Dedifferentiated amniotic fluid mesenchymal stem cell (primary cell): ENCODE data around the gene FOXD4.
"Not testable (repeated sequence)": the region's sequence is repeated elsewhere in the genome, so short reads cannot be mapped to it uniquely, and the experiment has no call there.

Experiments
- DNase-seq: peaks from one replicate; pipeline ENCODE4 v3.0.0-alpha.2; 2016; ENCODE audit errors: extremely low spot score

Gene FOXD4

DNA sequence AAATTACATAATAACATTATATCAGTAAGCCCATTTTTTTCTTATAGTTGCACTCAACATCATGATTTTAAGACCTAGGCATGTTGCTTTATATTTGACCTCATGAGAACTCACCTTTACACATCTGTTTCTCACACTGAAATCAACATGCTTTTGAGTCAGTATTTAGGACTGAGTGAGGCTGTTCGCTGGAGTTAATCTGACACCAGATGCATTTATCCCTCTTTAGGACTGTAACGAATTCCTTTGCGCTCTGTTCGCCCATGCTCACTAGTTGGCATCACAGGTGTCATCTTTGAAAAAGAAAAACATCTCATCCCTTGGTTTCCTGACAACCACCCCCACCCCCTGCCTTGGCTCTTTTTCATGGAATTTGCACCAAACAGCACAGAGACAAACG, 24.3 kb downstream of the FOXD4 start:
- not testable (repeated sequence) for DNase-seq

DNA sequence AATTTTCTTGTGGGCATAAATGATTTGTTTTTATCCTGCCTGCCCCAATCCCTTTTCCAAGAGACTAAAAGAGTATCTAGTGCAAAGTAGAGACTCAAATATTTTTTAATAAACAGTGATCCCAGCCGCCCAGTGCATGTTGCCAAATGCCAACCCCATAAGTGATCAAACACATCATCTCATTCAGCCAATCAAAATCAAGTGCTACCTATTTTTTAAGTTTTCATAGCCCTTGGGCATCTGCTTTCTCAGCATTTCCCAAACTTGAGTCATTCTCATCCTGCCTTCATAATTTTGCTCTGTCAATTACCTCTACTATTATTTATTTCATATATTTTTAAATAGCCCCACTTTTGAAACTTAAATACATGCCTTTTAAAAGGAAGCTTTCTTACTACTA, 27.4 kb downstream of the FOXD4 start:
- not testable (repeated sequence) for DNase-seq

DNA sequence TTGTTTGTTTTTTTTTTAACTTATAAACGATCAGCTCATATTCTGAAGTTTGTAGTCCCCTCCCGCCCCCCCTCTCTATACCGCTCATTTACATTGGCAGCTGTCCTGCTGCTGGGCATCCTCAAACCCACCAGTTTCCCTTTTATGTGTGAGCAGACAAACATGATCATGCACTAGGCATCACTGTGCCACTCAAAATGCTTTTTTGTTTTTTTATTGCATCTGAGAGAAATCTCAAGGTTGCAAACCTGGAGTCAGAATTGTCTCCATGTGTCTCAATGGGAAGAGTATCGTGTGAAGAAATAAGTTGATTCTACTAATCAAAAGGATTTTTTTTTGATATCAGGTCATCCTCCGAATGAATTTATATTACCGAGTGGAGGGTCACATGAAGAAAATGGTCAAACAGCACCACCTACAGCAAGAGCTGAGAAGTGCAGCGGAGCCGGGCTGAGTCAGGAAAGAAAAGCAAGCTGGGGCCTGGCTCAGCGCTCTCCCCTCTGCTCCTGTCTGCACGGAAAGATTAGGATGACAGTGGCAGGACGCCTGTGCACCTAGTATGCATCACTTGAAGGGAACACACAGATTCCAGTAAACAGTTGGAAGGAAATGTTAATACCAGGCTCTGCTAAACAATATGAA, 29.7 kb downstream of the FOXD4 start:
- not testable (repeated sequence) for DNase-seq

DNA sequence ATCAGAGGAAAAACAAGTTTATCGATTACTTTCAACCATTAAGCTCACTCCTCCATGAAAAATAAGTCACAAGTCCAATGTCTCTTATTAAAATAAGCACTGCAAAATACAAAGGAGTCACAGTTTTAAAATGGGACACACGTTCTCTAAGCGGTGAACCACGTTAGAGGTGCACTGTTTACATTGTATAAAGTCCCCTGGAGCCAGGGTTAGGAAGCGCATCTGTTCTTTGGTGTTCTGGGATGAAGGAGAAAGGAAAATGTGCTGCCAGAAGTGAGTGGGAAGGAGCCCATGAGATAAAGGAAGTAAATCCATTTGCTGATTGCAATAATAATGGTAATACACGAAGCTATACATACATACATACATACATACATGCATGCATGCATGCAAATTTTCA, 30.4 kb downstream of the FOXD4 start:
- not testable (repeated sequence) for DNase-seq

DNA sequence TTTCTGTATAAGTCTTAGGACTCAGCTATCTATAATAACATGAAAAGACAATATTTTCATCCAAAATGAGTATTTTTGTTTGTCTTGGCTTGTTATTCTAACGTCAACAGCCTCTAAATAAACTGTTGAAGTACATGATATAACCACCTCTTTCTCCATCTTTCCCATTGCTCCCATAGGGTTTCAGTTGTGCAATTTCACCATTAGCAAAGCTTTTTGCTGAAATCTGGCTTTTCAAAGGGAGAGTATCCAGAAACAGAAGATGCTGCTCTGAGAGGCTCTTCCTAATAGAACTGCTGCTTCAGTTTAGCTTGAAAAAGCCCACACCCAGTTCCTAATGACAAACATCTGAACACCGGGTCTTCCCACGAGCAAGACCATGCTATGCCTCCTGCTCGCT, 31.1 kb downstream of the FOXD4 start:
- DNase-seq, result not testable (repeated sequence)

DNA sequence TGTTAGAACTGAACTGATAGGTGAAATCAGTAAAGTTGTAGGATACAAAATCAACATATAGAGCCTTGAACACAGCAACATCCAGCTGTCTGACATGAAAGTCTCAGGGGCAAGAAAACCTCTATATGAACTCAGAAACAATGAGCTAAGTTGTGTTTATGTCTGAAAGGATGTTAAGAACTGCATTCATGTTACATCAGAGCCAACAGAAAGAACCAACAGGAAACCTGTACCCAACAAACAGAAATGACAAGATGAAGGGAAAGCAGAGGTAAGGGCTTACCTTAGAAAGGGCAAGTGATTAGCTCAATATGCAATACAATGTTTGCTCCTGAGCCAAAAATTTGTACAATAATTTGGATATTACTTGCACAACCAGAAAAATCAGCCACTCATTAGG, 31.5 kb downstream of the FOXD4 start:
- not testable (repeated sequence) for DNase-seq

DNA sequence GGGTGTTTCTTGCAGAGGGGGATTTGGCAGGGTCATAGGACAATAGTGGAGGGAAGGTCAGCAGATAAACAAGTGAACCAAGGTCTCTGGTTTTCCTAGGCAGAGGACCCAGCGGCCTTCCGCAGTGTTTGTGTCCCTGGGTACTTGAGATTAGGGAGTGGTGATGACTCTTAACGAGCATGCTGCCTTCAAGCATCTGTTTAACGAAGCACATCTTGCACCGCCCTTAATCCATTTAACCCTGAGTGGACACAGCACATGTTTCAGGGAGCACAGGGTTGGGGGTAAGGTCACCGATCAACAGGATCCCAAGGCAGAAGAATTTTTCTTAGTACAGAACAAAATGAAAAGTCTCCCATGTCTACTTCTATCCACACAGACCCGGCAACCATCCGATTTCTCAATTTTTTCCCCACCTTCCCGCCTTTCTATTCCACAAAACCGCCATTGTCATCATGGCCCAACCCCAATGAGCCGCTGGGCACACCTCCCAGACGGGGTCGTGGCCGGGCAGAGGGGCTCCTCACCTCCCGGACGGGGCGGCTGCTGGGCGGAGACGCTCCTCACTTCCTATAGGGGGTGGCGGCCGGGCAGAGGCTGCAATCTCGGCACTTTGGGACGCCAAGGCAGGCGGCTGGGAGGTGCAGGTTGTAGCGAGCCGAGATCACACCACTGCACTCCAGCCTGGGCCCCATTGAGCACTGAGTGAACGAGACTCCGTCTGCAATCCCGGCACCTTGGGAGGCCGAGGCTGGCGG, 35.1 kb downstream of the FOXD4 start:
- DNase-seq, result not testable (repeated sequence)

DNA sequence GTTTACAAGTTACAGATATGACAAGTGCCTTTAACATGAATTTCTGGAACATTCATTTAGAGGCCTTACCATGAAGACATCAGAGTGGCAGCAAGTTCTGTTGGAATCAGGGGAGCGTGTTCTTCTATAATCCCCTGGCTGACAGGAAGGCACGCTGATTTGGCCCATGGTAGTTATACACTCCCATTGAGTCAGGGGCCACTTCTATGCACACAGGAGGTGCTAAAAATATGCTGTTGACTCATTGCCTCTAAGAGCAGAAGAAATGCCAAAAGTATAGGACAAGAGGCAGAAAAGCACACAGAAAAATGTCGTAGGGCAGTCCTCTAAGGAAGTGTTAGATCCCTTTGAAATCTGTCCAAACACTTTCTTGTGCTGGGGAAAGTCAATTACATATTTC, 39.9 kb downstream of the FOXD4 start:
- DNase-seq, result not testable (repeated sequence)

DNA sequence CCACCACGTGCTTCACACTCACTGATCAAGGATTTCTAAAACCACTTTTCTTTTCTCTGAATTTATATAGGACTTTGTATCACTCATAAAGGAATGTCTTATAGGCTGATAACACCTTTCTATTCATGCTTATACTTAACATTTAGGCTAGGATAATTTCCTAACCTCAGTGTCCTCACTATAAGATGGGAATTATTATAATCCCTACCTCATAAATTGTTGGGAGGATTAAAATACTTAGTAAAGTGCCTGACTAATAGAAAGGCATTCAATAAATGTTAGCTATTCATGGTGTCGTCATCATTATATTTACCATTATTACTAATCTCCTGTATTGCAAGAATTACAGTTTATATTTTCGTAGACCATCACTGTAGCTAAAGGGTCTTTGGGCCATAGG, 41.8 kb downstream of the FOXD4 start:
- not testable (repeated sequence) for DNase-seq

DNA sequence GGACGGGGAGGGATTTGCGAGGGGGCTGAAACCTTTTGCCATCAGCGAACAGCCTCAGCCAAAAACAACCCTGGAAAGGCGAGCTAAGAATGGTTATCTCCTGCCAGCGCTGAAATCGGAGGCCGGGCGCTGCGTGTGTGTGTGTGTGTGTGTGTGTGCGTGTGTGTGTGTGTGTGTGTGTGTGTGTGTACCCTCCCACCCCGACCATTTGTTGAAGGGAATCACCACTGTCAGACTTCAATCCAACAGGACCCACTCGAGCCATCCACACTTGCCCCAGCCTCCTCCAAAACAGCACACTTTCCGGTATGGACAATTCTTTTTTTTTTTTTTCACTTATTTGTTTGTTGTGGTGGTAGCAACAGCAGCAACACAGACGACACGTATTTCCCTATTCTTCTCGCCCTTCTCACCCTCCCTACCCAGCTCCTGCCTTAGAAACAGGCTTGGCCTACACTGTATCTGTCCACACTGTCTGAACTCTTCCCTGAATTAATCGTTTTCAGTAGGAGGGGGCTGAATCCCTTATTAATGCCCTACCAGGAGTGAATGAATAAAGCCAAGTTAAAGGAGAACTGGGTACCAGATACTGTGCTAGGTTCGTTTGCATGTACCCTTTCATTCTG, 44.2 kb downstream of the FOXD4 start:
- not testable (repeated sequence) for DNase-seq

DNA sequence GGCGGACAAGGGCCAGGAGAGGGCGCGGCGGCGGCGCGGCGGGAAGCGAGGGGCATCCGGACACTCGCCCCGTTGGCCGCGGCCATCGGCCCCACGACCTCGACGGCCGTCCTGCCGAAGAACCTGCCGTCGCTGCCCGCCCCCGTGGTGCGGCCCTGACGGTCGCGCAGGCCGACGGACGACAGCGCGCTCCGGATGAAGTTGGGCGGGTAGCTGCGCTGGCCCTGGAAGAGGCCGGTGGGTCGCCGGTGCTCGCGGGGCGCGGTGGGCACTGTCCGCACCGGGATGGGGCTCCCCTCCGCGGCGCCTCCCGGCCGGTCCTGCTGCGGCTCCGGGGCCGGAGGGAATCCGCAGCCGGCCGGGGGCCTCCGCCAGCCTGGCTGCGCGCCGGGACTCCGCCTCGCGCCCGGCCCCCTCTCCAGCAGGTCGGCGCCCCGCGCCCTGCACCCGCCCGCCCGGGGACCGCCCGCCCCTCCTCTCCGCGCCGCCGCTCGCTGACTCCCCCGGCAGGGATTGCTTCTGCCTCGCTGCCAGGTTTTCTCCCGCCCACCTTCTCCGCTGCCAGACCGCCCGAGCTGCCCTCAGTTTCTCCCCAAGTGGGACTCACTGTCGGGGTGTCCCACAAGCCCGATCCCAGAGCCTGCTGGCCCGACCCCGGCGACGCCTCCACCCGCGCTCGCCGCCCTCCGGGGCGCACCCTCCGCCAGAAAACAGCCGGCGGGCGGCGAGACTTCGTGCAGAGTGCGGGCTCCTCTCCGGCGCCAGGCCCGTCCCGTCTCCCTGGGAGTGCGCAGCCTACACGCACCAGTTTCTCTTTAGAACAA, 44.9 kb downstream of the FOXD4 start:
- DNase-seq, result not testable (repeated sequence)
